ENCODE measurements around the gene ZBTB42.

Gene ZBTB42

GRCh38 chr14:104752735-104753527 lies 48.0 kb upstream of the ZBTB42 start, which contains the start of gene SIVA1:
Gene SIVA1 (plus strand): TSS chr14:104753147. CDS start chr14:104753202, 55 bp downstream.
- no peaks in the 10 kb centered on the region for H3K9me2 ChIP-seq (replicated peaks; ENCODE audit: control insufficient read depth, low read length)
- H3K4me2 ChIP-seq (ENCODE audit: low read length): peak within 1 kb of the TSS; percentile 98
- H3F3A ChIP-seq (ENCODE audit: control insufficient read depth, insufficient read depth): no peaks in the 10 kb centered on the region; the same call in 1 of the 2 replicates
- peaks cover 20% of the 10 kb centered on the region for H3K4me1 ChIP-seq (ENCODE audit: control insufficient read depth, low read length)
- TF ChIP-seq EZH2phosphoT487 (IDR thresholded peaks at IDR 0.05; ENCODE audit: borderline replicate concordance, low read length) (no peak), CTCF (IDR thresholded peaks at IDR 0.05; ENCODE audit: low read depth, low read length, poor library complexity, severe bottlenecking) (no peak)
- peaks cover 49% of the 10 kb centered on the region for H3K79me2 ChIP-seq (ENCODE audit: control insufficient read depth, low read length)
- peak within 1 kb of the TSS; percentile 63 for H3K27ac ChIP-seq (ENCODE audit: low read depth, low read length)
- H3K36me3 ChIP-seq (ENCODE audit: control insufficient read depth, low read length): peaks cover 48% of the 10 kb centered on the region
- H3K9me3 ChIP-seq (ENCODE audit: control insufficient read depth, insufficient read depth, low read length): peaks cover 4% of the 10 kb centered on the region; the same call in 1 of the 2 replicates
- H3K27me3 ChIP-seq (ENCODE audit: control insufficient read depth, low read length): peaks cover 7% of the 10 kb centered on the region; the same call in 1 of the 2 replicates
- peak within 1 kb of the TSS; percentile 94 for H3K4me3 ChIP-seq (ENCODE audit: low read length)
- H4K20me1 ChIP-seq (ENCODE audit: control insufficient read depth, insufficient read depth, low read depth, low read length): peaks cover 16% of the 10 kb centered on the region; the same call in 1 of the 2 replicates

GRCh38 chr14:104753528-104754212 lies 47.2 kb upstream of the ZBTB42 start:
- no peaks in the 10 kb centered on the region; the same call in 1 of the 2 replicates for H3F3A ChIP-seq (ENCODE audit: control insufficient read depth, insufficient read depth)
- H3K79me2 ChIP-seq (ENCODE audit: control insufficient read depth, low read length): peaks cover 50% of the 10 kb centered on the region
- H4K20me1 ChIP-seq (ENCODE audit: control insufficient read depth, insufficient read depth, low read depth, low read length): peaks cover 16% of the 10 kb centered on the region; the same call in 1 of the 2 replicates
- peaks cover 20% of the 10 kb centered on the region for H3K4me1 ChIP-seq (ENCODE audit: control insufficient read depth, low read length)
- TF ChIP-seq CTCF (IDR thresholded peaks at IDR 0.05; ENCODE audit: low read depth, low read length, poor library complexity, severe bottlenecking) (no peak), EZH2phosphoT487 (IDR thresholded peaks at IDR 0.05; ENCODE audit: borderline replicate concordance, low read length) (no peak)
- H3K36me3 ChIP-seq (ENCODE audit: control insufficient read depth, low read length): peaks cover 55% of the 10 kb centered on the region
- 0 out of 2 replicates have a peak overlapping the region, but pooled peaks have one; percentile 20 for H3K27ac ChIP-seq (ENCODE audit: low read depth, low read length)
- H3K4me2 ChIP-seq (ENCODE audit: low read length): peak overlapping the region; percentile 98
- peaks cover 4% of the 10 kb centered on the region; the same call in 1 of the 2 replicates for H3K9me3 ChIP-seq (ENCODE audit: control insufficient read depth, insufficient read depth, low read length)
- no peaks in the 10 kb centered on the region for H3K9me2 ChIP-seq (replicated peaks; ENCODE audit: control insufficient read depth, low read length)
- H3K27me3 ChIP-seq (ENCODE audit: control insufficient read depth, low read length): peaks cover 5% of the 10 kb centered on the region; the same call in 1 of the 2 replicates
- H3K4me3 ChIP-seq (ENCODE audit: low read length): peak overlapping the region; percentile 94

GRCh38 chr14:104754213-104754851 lies 46.6 kb upstream of the ZBTB42 start:
- Histone ChIP-seq H3K4me3 (ENCODE audit: low read length) (peak overlapping the region; percentile 94), H3F3A (ENCODE audit: control insufficient read depth, insufficient read depth) (no peaks in the 10 kb centered on the region; the same call in 1 of the 2 replicates), H3K9me3 (ENCODE audit: control insufficient read depth, insufficient read depth, low read length) (peaks cover 4% of the 10 kb centered on the region; the same call in 1 of the 2 replicates), H4K20me1 (ENCODE audit: control insufficient read depth, insufficient read depth, low read depth, low read length) (peaks cover 16% of the 10 kb centered on the region; the same call in 1 of the 2 replicates), H3K27ac (ENCODE audit: low read depth, low read length) (no peak overlapping the region), H3K9me2 (replicated peaks; ENCODE audit: control insufficient read depth, low read length) (no peaks in the 10 kb centered on the region), H3K4me1 (ENCODE audit: control insufficient read depth, low read length) (peaks cover 20% of the 10 kb centered on the region), H3K4me2 (ENCODE audit: low read length) (peak overlapping the region; percentile 98), H3K79me2 (ENCODE audit: control insufficient read depth, low read length) (peaks cover 56% of the 10 kb centered on the region), H3K36me3 (ENCODE audit: control insufficient read depth, low read length) (peaks cover 62% of the 10 kb centered on the region), H3K27me3 (ENCODE audit: control insufficient read depth, low read length) (0 out of 2 replicates have a peak, but pooled peaks cover 2% of the 10 kb centered on the region)
- TF ChIP-seq EZH2phosphoT487 (IDR thresholded peaks at IDR 0.05; ENCODE audit: borderline replicate concordance, low read length): no peak
- no peak for TF ChIP-seq CTCF (IDR thresholded peaks at IDR 0.05; ENCODE audit: low read depth, low read length, poor library complexity, severe bottlenecking)

Data from DOHH2 (cell line).